ENCODE results near the gene WSB1.
A peak's percentile ranks its signal among the peaks of the same experiment; 100 is the strongest.

The WSB1 gene

DNA sequence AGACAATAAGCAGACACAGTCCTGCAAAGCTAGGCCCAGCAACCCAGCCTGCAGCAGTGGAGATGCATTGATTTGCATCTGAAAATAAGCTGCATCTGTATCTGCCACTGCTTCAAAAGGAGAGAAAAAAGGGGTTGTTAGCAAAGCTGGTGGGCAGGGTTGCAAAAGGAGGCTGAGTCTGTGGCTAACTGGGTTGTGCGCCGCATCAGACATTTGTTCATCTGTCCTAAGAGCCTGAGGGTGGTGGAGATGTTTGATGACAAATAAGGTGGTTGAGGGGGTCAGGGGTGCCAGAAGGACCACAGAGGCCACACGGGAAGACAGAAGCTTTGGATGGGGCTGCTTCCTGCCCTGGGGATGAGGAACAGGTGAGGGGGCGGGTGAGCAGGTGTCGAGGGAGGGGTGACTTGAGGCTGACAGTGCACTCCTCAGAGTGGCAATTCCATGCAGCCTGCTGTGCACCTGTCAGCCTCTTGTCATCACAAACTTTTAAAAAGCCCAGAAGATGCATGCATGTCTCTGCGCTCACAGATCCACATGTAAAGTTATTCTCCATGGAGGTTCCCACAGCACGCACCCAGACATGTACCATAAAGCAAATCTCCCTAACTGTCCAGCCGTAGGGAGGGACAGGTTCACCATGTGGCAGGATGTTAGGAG, 35.4 kb downstream of the WSB1 start:
- DNase-seq (ENCODE audit: extremely low read depth, insufficient read length), result no peak
- no peak overlapping the region for H3K4me3 ChIP-seq (replicated peaks; ENCODE audit: low read depth, low read length)
- H3K27me3 ChIP-seq (replicated peaks; ENCODE audit: control insufficient read depth, insufficient read depth, low read length), result no peaks in the 10 kb centered on the region
- TF ChIP-seq, protein P1, sequence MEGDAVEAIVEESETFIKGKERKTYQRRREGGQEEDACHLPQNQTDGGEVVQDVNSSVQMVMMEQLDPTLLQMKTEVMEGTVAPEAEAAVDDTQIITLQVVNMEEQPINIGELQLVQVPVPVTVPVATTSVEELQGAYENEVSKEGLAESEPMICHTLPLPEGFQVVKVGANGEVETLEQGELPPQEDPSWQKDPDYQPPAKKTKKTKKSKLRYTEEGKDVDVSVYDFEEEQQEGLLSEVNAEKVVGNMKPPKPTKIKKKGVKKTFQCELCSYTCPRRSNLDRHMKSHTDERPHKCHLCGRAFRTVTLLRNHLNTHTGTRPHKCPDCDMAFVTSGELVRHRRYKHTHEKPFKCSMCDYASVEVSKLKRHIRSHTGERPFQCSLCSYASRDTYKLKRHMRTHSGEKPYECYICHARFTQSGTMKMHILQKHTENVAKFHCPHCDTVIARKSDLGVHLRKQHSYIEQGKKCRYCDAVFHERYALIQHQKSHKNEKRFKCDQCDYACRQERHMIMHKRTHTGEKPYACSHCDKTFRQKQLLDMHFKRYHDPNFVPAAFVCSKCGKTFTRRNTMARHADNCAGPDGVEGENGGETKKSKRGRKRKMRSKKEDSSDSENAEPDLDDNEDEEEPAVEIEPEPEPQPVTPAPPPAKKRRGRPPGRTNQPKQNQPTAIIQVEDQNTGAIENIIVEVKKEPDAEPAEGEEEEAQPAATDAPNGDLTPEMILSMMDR (IDR thresholded peaks at IDR 0.05; ENCODE audit: insufficient read depth, low read length, poor library complexity, severe bottlenecking), result no peak
- no peaks in the 10 kb centered on the region for H3K36me3 ChIP-seq (ENCODE audit: control insufficient read depth, insufficient read depth, low read length)

DNA sequence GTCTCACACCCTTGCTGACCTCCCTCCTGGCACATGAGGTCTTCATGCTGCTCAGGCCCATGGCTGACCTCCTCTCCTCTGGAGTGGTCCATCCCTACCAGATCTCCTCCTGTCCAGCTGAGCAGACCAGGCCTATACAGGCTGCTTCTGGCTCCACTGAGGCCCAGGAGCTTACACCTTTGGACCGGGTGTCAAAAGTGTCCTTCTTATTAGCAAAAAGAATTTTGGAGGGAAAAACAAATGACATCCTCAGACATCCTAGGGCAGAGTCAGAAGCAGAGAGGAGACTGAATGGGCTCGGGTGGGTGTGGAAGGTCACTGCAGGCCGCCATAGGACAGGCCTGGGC, 38.1 kb downstream of the WSB1 start:
- no peak for DNase-seq (ENCODE audit: extremely low read depth, insufficient read length)
- Histone ChIP-seq H3K27me3 (replicated peaks; ENCODE audit: control insufficient read depth, insufficient read depth, low read length) (no peaks in the 10 kb centered on the region), H3K4me3 (replicated peaks; ENCODE audit: low read depth, low read length) (no peak overlapping the region), H3K36me3 (ENCODE audit: control insufficient read depth, insufficient read depth, low read length) (no peaks in the 10 kb centered on the region)
- TF ChIP-seq, protein P1 (IDR thresholded peaks at IDR 0.05; ENCODE audit: insufficient read depth, low read length, poor library complexity, severe bottlenecking), result no peak

DNA sequence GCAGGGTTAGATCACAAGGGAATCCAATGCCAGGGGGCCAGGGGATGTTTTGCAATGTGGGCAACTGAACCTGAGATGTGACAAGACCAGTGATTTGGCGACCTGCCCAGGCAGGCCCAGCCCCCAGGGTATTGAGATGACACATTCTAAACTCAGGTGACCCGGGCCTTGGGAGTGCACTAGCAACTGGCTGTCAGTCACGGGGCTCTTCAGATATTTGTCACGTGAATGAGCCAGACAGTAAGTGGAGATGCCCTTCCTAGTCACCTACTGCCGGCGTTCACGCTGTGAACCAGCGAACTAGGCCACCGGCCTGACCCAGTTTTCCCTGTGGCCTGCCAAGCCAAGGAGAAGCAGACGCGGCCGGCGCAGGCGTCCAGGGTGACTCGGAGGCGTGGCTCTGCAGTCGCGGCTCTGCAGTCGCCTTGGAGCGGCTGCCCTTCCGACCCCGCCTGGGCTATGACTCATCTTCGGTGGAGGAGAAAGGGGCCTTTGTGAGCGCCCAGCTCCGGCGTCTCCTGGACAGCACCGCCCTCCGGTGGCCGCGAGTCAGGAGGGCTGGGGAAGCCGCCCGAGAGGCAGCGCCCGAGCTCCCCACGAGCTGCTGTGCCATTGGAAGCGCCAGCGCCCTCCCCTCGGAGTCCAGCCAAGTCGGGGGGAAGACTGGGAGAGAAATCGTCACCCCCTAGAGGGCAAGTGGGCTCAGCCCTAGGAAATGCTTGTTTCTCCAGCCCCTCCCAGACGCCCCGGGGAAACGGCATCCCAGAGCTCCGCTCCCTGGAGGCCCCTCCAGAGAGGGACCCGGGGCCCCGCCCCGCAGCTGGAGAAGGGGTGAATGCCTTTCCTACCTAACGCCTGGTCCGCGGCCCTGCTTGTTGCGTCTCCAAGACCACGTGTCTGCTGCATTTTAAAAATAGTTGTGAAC, 38.8 kb downstream of the WSB1 start:
- TF ChIP-seq, protein P1 (IDR thresholded peaks at IDR 0.05; ENCODE audit: insufficient read depth, low read length, poor library complexity, severe bottlenecking), result peak; percentile 83
- Histone ChIP-seq H3K4me3 (replicated peaks; ENCODE audit: low read depth, low read length) (peak overlapping the region; percentile 57), H3K36me3 (ENCODE audit: control insufficient read depth, insufficient read depth, low read length) (no peaks in the 10 kb centered on the region), H3K27me3 (replicated peaks; ENCODE audit: control insufficient read depth, insufficient read depth, low read length) (no peaks in the 10 kb centered on the region)
- DNase-seq (ENCODE audit: extremely low read depth, insufficient read length), result peak; percentile 95

DNA sequence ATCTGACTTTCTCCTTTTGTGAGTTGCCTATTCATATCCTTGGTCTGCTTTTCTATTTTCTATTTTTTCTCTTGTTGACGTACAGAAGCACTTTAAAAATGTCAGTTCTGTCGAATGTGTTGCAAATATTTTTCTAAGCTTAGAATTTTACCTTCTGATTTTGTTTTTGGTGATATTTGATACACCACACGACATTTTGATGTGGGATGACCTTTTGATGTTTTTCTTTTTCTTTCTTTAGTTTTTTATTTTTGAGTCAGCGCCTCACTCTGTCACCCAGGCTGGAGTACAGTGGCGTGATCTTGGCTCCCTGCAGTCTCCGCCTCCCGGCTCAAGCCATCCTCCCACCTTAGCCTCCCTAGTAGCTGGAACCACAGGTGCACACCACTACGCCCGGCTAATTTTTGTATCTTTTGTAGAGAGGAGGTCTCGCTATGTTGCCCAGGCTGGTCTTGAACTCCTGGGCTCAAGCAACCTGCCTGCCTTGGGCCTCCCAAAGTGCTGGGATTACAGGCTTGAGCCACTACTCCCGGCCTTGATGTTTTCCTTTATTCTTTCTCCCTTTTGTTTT, 39.6 kb downstream of the WSB1 start:
- Histone ChIP-seq H3K27me3 (replicated peaks; ENCODE audit: control insufficient read depth, insufficient read depth, low read length) (no peaks in the 10 kb centered on the region), H3K36me3 (ENCODE audit: control insufficient read depth, insufficient read depth, low read length) (no peaks in the 10 kb centered on the region), H3K4me3 (replicated peaks; ENCODE audit: low read depth, low read length) (peak overlapping the region; percentile 57)
- TF ChIP-seq, protein P1 (IDR thresholded peaks at IDR 0.05; ENCODE audit: insufficient read depth, low read length, poor library complexity, severe bottlenecking), result no peak
- DNase-seq (ENCODE audit: extremely low read depth, insufficient read length), result no peak

DNA sequence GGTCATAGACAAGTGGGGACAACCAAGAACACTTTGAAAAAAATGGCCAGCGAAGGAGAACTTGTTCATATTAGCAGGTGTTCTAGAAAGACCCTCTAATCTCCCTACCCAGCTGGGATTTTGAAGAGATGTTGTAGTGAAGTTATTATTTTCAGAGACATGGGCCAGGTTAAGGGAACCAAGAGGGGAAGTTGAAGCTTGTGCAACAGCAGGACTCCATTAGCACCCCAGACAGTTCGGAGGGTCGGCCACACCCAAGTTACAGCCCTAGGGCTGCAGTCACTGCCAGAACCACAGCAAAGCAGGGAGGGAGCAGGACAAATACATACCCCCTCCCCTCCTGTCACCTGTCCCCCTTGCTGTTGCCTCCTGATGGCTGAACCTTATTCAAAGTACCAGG, 42.3 kb downstream of the WSB1 start:
- Histone ChIP-seq H3K4me3 (replicated peaks; ENCODE audit: low read depth, low read length) (no peak overlapping the region), H3K27me3 (replicated peaks; ENCODE audit: control insufficient read depth, insufficient read depth, low read length) (no peaks in the 10 kb centered on the region), H3K36me3 (ENCODE audit: control insufficient read depth, insufficient read depth, low read length) (no peaks in the 10 kb centered on the region)
- no peak for DNase-seq (ENCODE audit: extremely low read depth, insufficient read length)
- TF ChIP-seq, protein P1 (IDR thresholded peaks at IDR 0.05; ENCODE audit: insufficient read depth, low read length, poor library complexity, severe bottlenecking), result no peak

Measured in GM06990 (cell line).